CD4-positive, alpha-beta T cell treated with Interleukin-2 at 100 ng/mL for 4 hours (primary cell): ENCODE results near the gene KRT3.

Experiments
- DNase-seq: peaks from one replicate; pipeline ENCODE4 v3.0.0-alpha.2; 2020; ENCODE audit warnings: low spot score

The KRT3 gene

GRCh38 chr12:52827499-52828090 lies 31.7 kb upstream of the KRT3 start:
- no peak for DNase-seq

GRCh38 chr12:52826611-52827498 lies 30.9 kb upstream of the KRT3 start:
- no peak for DNase-seq

GRCh38 chr12:52825961-52826360 lies 30.0 kb upstream of the KRT3 start:
- no peak for DNase-seq

- DNase-seq = no peak
Observed at GRCh38 chr12:52824741-52825410, 29.0 kb upstream of the KRT3 start.

- no peak for DNase-seq
Observed at GRCh38 chr12:52823761-52824450, 28.0 kb upstream of the KRT3 start.

- no peak for DNase-seq
Observed at GRCh38 chr12:52822771-52823510, 27.0 kb upstream of the KRT3 start.

GRCh38 chr12:52821826-52822660 lies 26.1 kb upstream of the KRT3 start:
- no peak for DNase-seq

- no peak for DNase-seq
Observed at GRCh38 chr12:52821071-52821730, 25.3 kb upstream of the KRT3 start.

GRCh38 chr12:52820521-52820920 lies 24.6 kb upstream of the KRT3 start:
- DNase-seq = no peak

GRCh38 chr12:52819731-52820510 lies 24.0 kb upstream of the KRT3 start:
- DNase-seq = no peak

- no peak for DNase-seq
Observed at GRCh38 chr12:52818887-52819420, 23.0 kb upstream of the KRT3 start.

- no peak for DNase-seq
Observed at GRCh38 chr12:52818388-52818787, 22.5 kb upstream of the KRT3 start.

GRCh38 chr12:52817699-52818238 lies 21.9 kb upstream of the KRT3 start:
- no peak for DNase-seq

GRCh38 chr12:52817003-52817698 lies 21.2 kb upstream of the KRT3 start:
- DNase-seq = no peak

GRCh38 chr12:52815676-52816588 lies 20.0 kb upstream of the KRT3 start:
- no peak for DNase-seq

GRCh38 chr12:52815161-52815560 lies 19.2 kb upstream of the KRT3 start:
- no peak for DNase-seq

GRCh38 chr12:52814710-52815155 lies 18.8 kb upstream of the KRT3 start:
- no peak for DNase-seq
